ENCODE data around the gene TMEM256.

TMEM256 gene

GRCh38 chr17:7429722-7430121 lies 25.8 kb upstream of the TMEM256 start:
- no peak for DNase-seq (ENCODE audit: low spot score)

GRCh38 chr17:7428557-7428956 lies 24.7 kb upstream of the TMEM256 start, which contains the start of gene SPEM3:
TSS of gene SPEM3 (plus strand) at chr17:7428857. CDS start at chr17:7428903, 46 bp downstream.
- no peak for DNase-seq (ENCODE audit: low spot score)

- no peak for DNase-seq (ENCODE audit: low spot score)
Measured at GRCh38 chr17:7427549-7427948, 23.7 kb upstream of the TMEM256 start.

- DNase-seq (ENCODE audit: low spot score), result no peak
Measured at GRCh38 chr17:7426896-7427489, 23.1 kb upstream of the TMEM256 start.

- no peak for DNase-seq (ENCODE audit: low spot score)
Measured at GRCh38 chr17:7426203-7426863, 22.4 kb upstream of the TMEM256 start.

GRCh38 chr17:7425756-7426155 lies 21.9 kb upstream of the TMEM256 start:
- no peak for DNase-seq (ENCODE audit: low spot score)

- DNase-seq (ENCODE audit: low spot score), result no peak
Measured at GRCh38 chr17:7425316-7425715, 21.4 kb upstream of the TMEM256 start, which contains the start of gene SPEM2. TSS of gene SPEM2 (plus strand) at chr17:7425616. CDS start at chr17:7425689, 73 bp downstream.

- no peak for DNase-seq (ENCODE audit: low spot score)
Measured at GRCh38 chr17:7423679-7424078, 19.8 kb upstream of the TMEM256 start.

GRCh38 chr17:7421186-7421585 lies 17.3 kb upstream of the TMEM256 start:
- no peak for DNase-seq (ENCODE audit: low spot score)

GRCh38 chr17:7419819-7420610 lies 16.1 kb upstream of the TMEM256 start, which contains the start of gene SPEM1:
TSS of gene SPEM1 (plus strand) at chr17:7420324. CDS start at chr17:7420385, 61 bp downstream.
- DNase-seq (ENCODE audit: low spot score), result no peak

- no peak for DNase-seq (ENCODE audit: low spot score)
Measured at GRCh38 chr17:7418472-7419152, 14.7 kb upstream of the TMEM256 start.

GRCh38 chr17:7417056-7417655 lies 13.3 kb upstream of the TMEM256 start:
- DNase-seq (ENCODE audit: low spot score), result no peak

GRCh38 chr17:7416323-7416722 lies 12.4 kb upstream of the TMEM256 start:
- DNase-seq (ENCODE audit: low spot score), result no peak

GRCh38 chr17:7415784-7416183 lies 11.9 kb upstream of the TMEM256 start:
- DNase-seq (ENCODE audit: low spot score), result no peak

GRCh38 chr17:7414837-7415236 lies 10.9 kb upstream of the TMEM256 start:
- DNase-seq (ENCODE audit: low spot score), result no peak

GRCh38 chr17:7413346-7413985 lies 9.6 kb upstream of the TMEM256 start:
- peak; percentile 64 for DNase-seq (ENCODE audit: low spot score)

GRCh38 chr17:7411427-7411750 lies 7.5 kb upstream of the TMEM256 start:
- no peak for DNase-seq (ENCODE audit: low spot score)

GRCh38 chr17:7410634-7411426 lies 6.9 kb upstream of the TMEM256 start:
- no peak for DNase-seq (ENCODE audit: low spot score)

GRCh38 chr17:7409716-7410115 lies 5.8 kb upstream of the TMEM256 start:
- no peak for DNase-seq (ENCODE audit: low spot score)

- DNase-seq (ENCODE audit: low spot score), result no peak
Measured at GRCh38 chr17:7408863-7409262, 5.0 kb upstream of the TMEM256 start.

- DNase-seq (ENCODE audit: low spot score), result no peak
Measured at GRCh38 chr17:7408252-7408727, 4.4 kb upstream of the TMEM256 start.

Measured in AG08396 (cell line).